IMR-90 (cell line): ENCODE measurements around the gene CDK11A.
"Not testable (repeated sequence)": the region's sequence is repeated elsewhere in the genome, so short reads cannot be mapped to it uniquely, and the experiment has no call there.

Experiments
- BHLHE40 ChIP-seq: fragments of 150-350 bp; IDR thresholded peaks from 2 replicates; pipeline ENCODE4 v1.6.1; 2016; ENCODE audit warnings: mild to moderate bottlenecking, low read depth, low read length
- CHD1 ChIP-seq: IDR thresholded peaks from 2 replicates; pipeline ENCODE4 v1.6.1; 2012; ENCODE audit warnings: low read depth, low read length, improper control_type of control experiment
- CTCF ChIP-seq: conservative IDR thresholded peaks from 2 replicates; pipeline ENCODE4 v1.5.1; 2012; ENCODE audit warnings: mild to moderate bottlenecking, low read depth, low read length, improper control_type of control experiment
- POLR2A ChIP-seq: IDR thresholded peaks from 2 replicates; pipeline ENCODE4 v1.6.1; 2012; ENCODE audit warnings: mild to moderate bottlenecking, low read depth, low read length

DNA sequence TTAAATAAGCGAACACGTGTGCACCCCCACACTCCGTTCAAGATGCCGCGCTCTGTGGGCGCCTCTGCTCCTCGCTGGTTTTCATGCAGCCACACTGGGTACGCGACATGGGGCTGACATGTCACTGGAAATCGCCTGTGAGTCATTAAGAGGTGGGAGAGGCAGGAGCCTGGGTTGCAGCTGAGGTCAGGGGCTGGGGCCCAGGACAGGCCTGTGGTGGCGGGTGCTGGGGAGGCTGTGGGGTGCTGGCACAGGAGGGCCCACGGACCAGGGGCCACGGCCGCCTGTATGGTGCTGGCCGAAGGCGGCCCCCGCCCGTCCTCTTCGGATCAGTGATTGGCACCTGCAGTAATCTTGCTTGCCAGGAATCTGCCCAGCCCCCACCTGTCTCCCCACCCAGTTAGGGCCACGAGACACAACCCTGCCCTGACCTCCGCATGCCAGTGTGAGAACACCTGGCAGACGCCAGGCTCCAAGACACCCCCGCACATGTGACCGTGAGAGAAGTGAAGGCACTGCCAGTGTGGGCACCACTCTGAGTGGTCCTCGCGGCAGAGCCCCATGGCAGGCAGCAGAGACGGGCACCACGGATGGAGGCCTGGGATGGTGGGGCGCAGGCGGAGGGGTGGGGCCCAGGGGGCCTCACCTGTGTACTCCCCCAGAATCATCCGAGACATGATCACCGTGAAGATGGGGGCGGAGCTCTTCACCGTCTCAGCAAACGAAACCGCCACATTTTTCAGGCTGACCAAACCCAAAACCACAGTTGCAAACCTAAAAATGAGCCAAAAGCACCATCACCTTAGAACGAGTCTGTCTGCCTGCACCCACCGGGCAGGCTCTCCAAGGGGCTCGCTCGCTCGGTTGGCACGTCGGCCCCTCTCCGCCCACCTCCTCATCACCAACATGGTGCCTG, 13.8 kb upstream of the CDK11A start:
- not testable (repeated sequence) for TF ChIP-seq CTCF, CHD1, BHLHE40, POLR2A
